HepG2 (cell line): Measurements from ENCODE around the gene PSMA2. TPM values are rescaled to one million over a fixed set of nuclear protein-coding genes. Genes with fewer than 3 reads are reported as not detected.

Source experiments
- ARID5B ChIP-seq: IDR thresholded peaks from 2 replicates; pipeline ENCODE4 v1.4.0; 2020; ENCODE audit warnings: mild to moderate bottlenecking, missing genetic modification reagents
- CERS6 ChIP-seq: sonication (generic); formaldehyde crosslinking; IDR thresholded peaks from 2 replicates; pipeline ENCODE4 v1.5.0; 2020; ENCODE audit warnings: missing genetic modification reagents
- GMEB1 ChIP-seq: sonication (generic); formaldehyde crosslinking; IDR thresholded peaks from 2 replicates; pipeline ENCODE4 v1.5.1; 2020; ENCODE audit warnings: missing genetic modification reagents, mild to moderate bottlenecking, borderline replicate concordance
- HNF1A ChIP-seq, 2 experiments: sonication (generic) in 1 of 2; formaldehyde crosslinking in 1 of 2; IDR thresholded peaks; 2 replicates each; pipeline versions ENCODE4 v1.4.0 to v1.6.1; 2016 to 2020; ENCODE audit warnings: borderline replicate concordance in 1 of 2, low read depth in 1 of 2, mild to moderate bottlenecking in 1 of 2, missing genetic modification reagents in 1 of 2
- MAF1 ChIP-seq: sonication (generic); formaldehyde crosslinking; IDR thresholded peaks from 2 replicates; pipeline ENCODE4 v1.5.0; 2020; ENCODE audit warnings: missing genetic modification reagents, borderline replicate concordance
- MEF2D ChIP-seq: sonication (generic); formaldehyde crosslinking; IDR thresholded peaks from 2 replicates; pipeline ENCODE4 v1.5.1; 2020; ENCODE audit warnings: mild to moderate bottlenecking, missing genetic modification reagents
- NFE2 ChIP-seq: sonication (generic); formaldehyde crosslinking; IDR thresholded peaks from 2 replicates; pipeline ENCODE4 v1.4.0; 2020; ENCODE audit warnings: missing genetic modification reagents
- NR2C2 ChIP-seq: sonication (generic); formaldehyde crosslinking; IDR thresholded peaks from 2 replicates; pipeline ENCODE4 v1.4.0; 2020; ENCODE audit warnings: missing genetic modification reagents, mild to moderate bottlenecking, moderate library complexity, borderline replicate concordance
- PLSCR1 ChIP-seq: sonication (generic); formaldehyde crosslinking; IDR thresholded peaks from 2 replicates; pipeline ENCODE4 v1.5.0; 2020; ENCODE audit warnings: missing genetic modification reagents, mild to moderate bottlenecking, borderline replicate concordance
- RARA ChIP-seq: IDR thresholded peaks from 2 replicates; pipeline ENCODE4 v1.6.1; 2016; ENCODE audit warnings: missing genetic modification reagents, missing compliant biosample characterization
- SCMH1 ChIP-seq: sonication (generic); formaldehyde crosslinking; IDR thresholded peaks from 2 replicates; pipeline ENCODE4 v1.9.0; 2021; ENCODE audit warnings: missing genetic modification reagents, mild to moderate bottlenecking, borderline replicate concordance
- SP2 ChIP-seq: sonication (generic); formaldehyde crosslinking; IDR thresholded peaks from 2 replicates; pipeline ENCODE4 v1.5.1; 2020; ENCODE audit warnings: mild to moderate bottlenecking, missing genetic modification reagents
- ZKSCAN8 ChIP-seq: IDR thresholded peaks from 2 replicates; pipeline ENCODE4 v1.6.1; 2016; ENCODE audit warnings: borderline replicate concordance, missing genetic modification reagents, missing compliant biosample characterization
- ZNF569 ChIP-seq: sonication (generic); formaldehyde crosslinking; IDR thresholded peaks from 2 replicates; pipeline ENCODE4 v1.5.0; 2020; ENCODE audit warnings: mild to moderate bottlenecking, missing genetic modification reagents, moderate library complexity, borderline replicate concordance
- polyA plus RNA-seq, 8 experiments: library from polyadenylated mRNA; depleted of rRNA in 3 of 8; stranded (reverse) in 7 of 8; unstranded in 1 of 8; fragments of >200 nt; fragmentation: Illumina TruSeq in 4 of 8; extraction: Trizol in 4 of 8; gene quantifications; 2 replicates each; pipeline versions ENCODE4 v1.2.1 to v1.2.3, GENCODE V29; 2011 to 2016; ENCODE audit warnings: low read depth in 4 of 8, missing spikeins in 1 of 8, mixed read lengths in 1 of 8; ENCODE audit not compliant: insufficient read depth in 1 of 8
- total RNA-seq, 5 experiments: library from RNA; depleted of rRNA; stranded (reverse); fragments of >200 nt; fragmentation: Illumina TruSeq; extraction: Trizol; gene quantifications; 2 replicates each; pipeline ENCODE4 v1.2.3, GENCODE V29; 2016; ENCODE audit warnings: low read depth in 1 of 5

PSMA2 gene
- total and polyA plus RNA-seq, 2 of the 13 experiments (the other 11 are each of a cell fraction or from before 2014, with no cell fraction given) = 125 to 266 TPM

- TF ChIP-seq SCMH1 (CRISPR knock-in tag) (no peak), ZNF569 (CRISPR knock-in tag) (no peak), NR2C2 (CRISPR knock-in tag) (peak; percentile 89), HNF1A (IDR thresholded peaks at IDR 0.05; ENCODE audit: low read depth) (no peak), HNF1A (CRISPR knock-in tag; IDR thresholded peaks at IDR 0.05; ENCODE audit: borderline replicate concordance) (peak; percentile 58; the same call in 1 of the 2 replicates), NFE2 (no peak), SP2 (peak; percentile 63), RARA (CRISPR knock-in tag) (no peak; the same call in 1 of the 2 replicates), MAF1 (CRISPR knock-in tag) (no peak), ARID5B (CRISPR knock-in tag) (peak; percentile 72), ZKSCAN8 (CRISPR knock-in tag) (no peak), GMEB1 (CRISPR knock-in tag) (peak; percentile 95), PLSCR1 (CRISPR knock-in tag) (no peak), MEF2D (CRISPR knock-in tag) (no peak), CERS6 (CRISPR knock-in tag) (no peak)
Observed at GRCh38 chr7:42911454-42912447, 20.2 kb downstream of the PSMA2 start, which contains the start of gene C7orf25 (continued).
